ENCODE data around the gene MFRP.

Gene MFRP

DNA sequence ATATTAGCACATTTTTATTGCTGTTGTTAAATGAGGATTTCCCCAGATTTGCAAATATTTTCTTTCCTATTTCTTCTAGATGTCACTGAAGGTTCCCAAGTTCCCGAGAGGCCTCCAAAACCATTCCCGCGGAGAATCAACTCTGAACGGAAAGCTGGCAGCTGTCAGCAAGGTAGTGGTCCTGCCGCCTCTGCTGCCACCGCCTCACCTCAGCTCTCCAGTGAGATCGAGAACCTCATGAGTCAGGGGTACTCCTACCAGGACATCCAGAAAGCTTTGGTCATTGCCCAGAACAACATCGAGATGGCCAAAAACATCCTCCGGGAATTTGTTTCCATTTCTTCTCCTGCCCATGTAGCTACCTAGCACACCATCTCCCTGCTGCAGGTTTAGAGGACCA, 47.1 kb downstream of the MFRP start:
- CTCF ChIA-PET: interaction anchor here (0.7 to 3.4 kb wide), 5 partner anchors 9 to 60 kb away, joined by 3 to 21 read pairs (median 10); partner anchors contain the start of gene MCAM
- POLR2A ChIA-PET: no interaction called here

DNA sequence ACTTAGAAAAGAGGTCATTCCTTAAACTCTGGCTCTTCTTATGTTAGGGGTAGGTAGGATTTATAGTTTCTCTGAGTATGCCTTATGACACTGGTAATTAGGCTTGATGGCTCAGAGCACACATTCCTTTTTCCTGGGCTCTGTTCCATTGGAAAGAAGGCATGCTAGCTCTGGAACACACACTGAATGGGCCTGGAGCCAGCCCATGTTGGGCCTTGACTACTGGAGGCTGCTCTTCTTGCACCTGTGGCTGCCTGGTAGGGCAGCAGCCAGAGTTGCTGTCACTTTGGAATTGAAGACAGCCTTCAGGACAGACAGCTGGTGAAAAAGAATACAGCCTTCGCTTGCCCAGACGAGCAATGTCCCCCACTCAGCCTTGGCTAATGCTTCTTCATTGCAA, 47.8 kb downstream of the MFRP start:
- no peak for DNase-seq (ENCODE audit: extremely low spot score)
- CTCF ChIA-PET: interaction anchor here (1.1 to 3.4 kb wide), 5 partner anchors 10 to 40 kb away, joined by 3 to 21 read pairs (median 10); partner anchors contain the start of gene MCAM
- POLR2A ChIA-PET: no interaction called here
- TF ChIP-seq, protein P1, sequence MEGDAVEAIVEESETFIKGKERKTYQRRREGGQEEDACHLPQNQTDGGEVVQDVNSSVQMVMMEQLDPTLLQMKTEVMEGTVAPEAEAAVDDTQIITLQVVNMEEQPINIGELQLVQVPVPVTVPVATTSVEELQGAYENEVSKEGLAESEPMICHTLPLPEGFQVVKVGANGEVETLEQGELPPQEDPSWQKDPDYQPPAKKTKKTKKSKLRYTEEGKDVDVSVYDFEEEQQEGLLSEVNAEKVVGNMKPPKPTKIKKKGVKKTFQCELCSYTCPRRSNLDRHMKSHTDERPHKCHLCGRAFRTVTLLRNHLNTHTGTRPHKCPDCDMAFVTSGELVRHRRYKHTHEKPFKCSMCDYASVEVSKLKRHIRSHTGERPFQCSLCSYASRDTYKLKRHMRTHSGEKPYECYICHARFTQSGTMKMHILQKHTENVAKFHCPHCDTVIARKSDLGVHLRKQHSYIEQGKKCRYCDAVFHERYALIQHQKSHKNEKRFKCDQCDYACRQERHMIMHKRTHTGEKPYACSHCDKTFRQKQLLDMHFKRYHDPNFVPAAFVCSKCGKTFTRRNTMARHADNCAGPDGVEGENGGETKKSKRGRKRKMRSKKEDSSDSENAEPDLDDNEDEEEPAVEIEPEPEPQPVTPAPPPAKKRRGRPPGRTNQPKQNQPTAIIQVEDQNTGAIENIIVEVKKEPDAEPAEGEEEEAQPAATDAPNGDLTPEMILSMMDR (IDR thresholded peaks at IDR 0.05; ENCODE audit: control extremely low read depth, extremely low read depth, low read depth, missing control alignments): no peak

More for the DNA sequence above, 47.1 kb downstream of the MFRP start:
- TF ChIP-seq, protein P1 (IDR thresholded peaks at IDR 0.05; ENCODE audit: control extremely low read depth, extremely low read depth, low read depth, missing control alignments): no peak
- DNase-seq (ENCODE audit: extremely low spot score): no peak

DNA sequence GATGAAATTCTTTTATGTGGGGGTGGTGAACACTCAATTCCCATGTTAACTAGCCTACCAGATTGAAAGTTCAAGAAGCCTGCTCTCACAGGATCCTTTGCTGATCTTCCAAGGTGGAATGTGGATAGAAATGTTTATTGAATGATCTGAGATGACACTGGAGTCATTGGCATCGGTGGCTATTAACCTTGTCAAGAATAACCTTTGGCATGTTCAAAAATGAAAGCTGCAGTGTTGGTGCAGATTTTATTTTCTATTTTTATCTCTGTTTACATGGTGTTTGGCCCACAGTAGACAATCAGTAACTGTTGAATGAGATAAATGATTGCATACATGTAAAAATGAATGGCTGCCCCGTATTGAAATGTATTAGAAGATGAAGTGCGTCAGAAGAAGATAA, 48.6 kb downstream of the MFRP start:
- TF ChIP-seq, protein P1 (IDR thresholded peaks at IDR 0.05; ENCODE audit: control extremely low read depth, extremely low read depth, low read depth, missing control alignments): no peak
- DNase-seq (ENCODE audit: extremely low spot score): no peak
- ChIA-PET CTCF (interaction anchor here (0.9 to 3.4 kb wide), 5 partner anchors 11 to 93 kb away, joined by 3 to 21 read pairs (median 4); no protein-coding TSS in a partner anchor), POLR2A (no interaction called here)

DNA sequence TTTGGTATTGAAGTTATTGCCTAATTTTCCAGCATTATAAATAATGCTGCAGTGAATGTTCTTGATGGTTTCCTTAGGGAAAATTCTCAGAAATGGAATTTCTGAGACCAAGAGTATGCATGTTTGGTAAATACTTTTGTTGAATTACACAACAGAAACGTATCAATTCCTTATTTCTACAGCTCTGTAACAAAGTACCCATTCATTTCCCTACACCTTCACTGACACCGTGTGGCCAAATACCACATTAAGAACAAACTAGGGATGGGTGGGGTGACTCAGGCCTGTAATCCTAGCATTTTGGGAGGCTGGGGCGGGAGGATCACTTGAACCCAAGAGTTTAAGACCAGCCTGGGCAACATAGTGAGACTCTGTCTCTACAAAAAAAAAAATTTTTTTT, 51.3 kb downstream of the MFRP start:
- POLR2A ChIA-PET: no interaction called here
- CTCF ChIA-PET: interaction anchor here (3.6 kb wide), 1 partner anchor 11 kb away, joined by 18 read pairs; no protein-coding TSS in a partner anchor
- DNase-seq (ENCODE audit: extremely low spot score): no peak
- TF ChIP-seq, protein P1 (IDR thresholded peaks at IDR 0.05; ENCODE audit: control extremely low read depth, extremely low read depth, low read depth, missing control alignments): peak; percentile 21

DNA sequence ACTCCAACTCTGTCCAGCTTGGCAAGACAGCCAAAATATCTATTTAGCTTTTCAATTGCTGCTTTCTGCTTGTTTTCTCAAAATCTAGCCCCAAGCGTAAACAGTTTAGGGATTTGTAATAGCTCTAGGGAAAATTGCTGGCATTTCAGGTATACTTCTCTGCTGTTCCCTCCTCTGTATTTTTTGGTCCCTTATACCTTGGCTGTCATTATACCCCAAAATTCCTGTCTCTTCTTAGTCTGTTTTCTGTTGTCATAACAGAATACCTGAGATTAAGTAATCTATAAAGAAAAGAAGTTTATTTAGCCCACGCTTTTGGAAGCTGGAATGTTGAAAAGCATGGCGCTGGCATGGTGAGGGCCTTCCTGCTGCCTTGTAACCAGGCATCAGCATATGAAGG, 53.0 kb downstream of the MFRP start:
- TF ChIP-seq, protein P1 (IDR thresholded peaks at IDR 0.05; ENCODE audit: control extremely low read depth, extremely low read depth, low read depth, missing control alignments): no peak
- DNase-seq (ENCODE audit: extremely low spot score): no peak
- ChIA-PET POLR2A (no interaction called here), CTCF (interaction anchor here (3.6 kb wide), 1 partner anchor 9 kb away, joined by 18 read pairs; no protein-coding TSS in a partner anchor)

DNA sequence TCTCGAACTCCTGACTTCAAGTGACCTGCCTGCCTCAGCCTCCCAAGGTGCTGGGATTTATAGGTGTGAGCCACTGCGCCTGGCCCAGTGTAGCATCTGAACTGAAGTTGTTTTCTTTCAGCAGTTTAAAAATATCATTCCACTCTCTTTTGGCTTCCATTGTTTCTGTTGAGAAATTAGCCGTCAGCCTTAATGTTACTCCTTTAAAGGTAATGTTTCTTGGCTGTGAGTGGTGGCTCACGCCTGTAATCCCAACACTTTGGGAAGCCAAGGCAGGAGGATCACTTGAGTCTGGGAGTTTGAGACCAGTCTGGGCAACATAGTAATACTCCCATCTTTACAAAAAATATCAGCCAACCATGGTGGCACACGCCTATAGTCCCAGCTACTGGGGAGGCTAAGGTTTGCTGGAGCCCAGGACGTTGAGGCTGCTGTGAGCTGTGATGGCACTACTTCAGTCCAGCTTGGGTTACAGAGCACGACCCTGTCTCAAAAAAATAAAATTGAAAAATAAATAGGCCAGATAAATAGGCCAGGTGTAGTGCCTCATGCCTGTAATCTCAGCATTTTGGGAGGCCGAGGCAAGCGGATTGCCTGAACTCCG, 55.5 kb downstream of the MFRP start:
- ChIA-PET POLR2A (no interaction called here), CTCF (interaction anchor here (1.0 to 1.9 kb wide), 3 partner anchors 32 to 122 kb away, joined by 3 to 10 read pairs (median 3); no protein-coding TSS in a partner anchor)
- no peak for DNase-seq (ENCODE audit: extremely low spot score)
- TF ChIP-seq, protein P1 (IDR thresholded peaks at IDR 0.05; ENCODE audit: control extremely low read depth, extremely low read depth, low read depth, missing control alignments): no peak
